Esophagus muscularis mucosa (tissue), 4 donors: Measurements from ENCODE around the gene ITGB5. TPM values are rescaled to one million over a fixed set of nuclear protein-coding genes. Genes with fewer than 3 reads are reported as not detected.
A peak's percentile ranks its signal among the peaks of the same experiment; 100 is the strongest.

ENCODE experiments used
- DNase-seq: peaks from one replicate; pipeline ENCODE4 v3.0.0-alpha.2; 2017; ENCODE audit errors: extremely low spot score
- H3K27ac ChIP-seq, 4 donors: fragments of 200-600 bp; sonication (generic); replicated peaks in 1 of 4; 1 replicate in 3 of 4; 2 replicates in 1 of 4; pipeline ENCODE4 v1.5.1; 2016 to 2019; ENCODE audit warnings: mild to moderate bottlenecking in 1 of 4
- H3K27me3 ChIP-seq, 4 donors: fragments of 200-600 bp; sonication (generic); one replicate each; pipeline versions ENCODE4 v1.5.1 to v1.6.0; 2016 to 2019
- H3K36me3 ChIP-seq, 4 donors: fragments of 200-600 bp; sonication (generic); one replicate each; pipeline ENCODE4 v1.5.1; 2016 to 2019
- H3K4me1 ChIP-seq, 4 donors: fragments of 200-600 bp; sonication (generic); one replicate each; pipeline ENCODE4 v1.5.1; 2016 to 2019
- H3K4me3 ChIP-seq, 4 donors: fragments of 200-600 bp; sonication (generic); 1 replicate in 2 of 4; 2 replicates in 2 of 4; pipeline ENCODE4 v1.5.1; 2016 to 2019; ENCODE audit warnings: mild to moderate bottlenecking in 4 of 4, moderate library complexity in 1 of 4
- H3K9me3 ChIP-seq, 4 donors: fragments of 200-600 bp; sonication (generic); 1 replicate in 3 of 4; 2 replicates in 1 of 4; pipeline ENCODE4 v1.5.1; 2016 to 2019
- CTCF ChIP-seq, 3 experiments: fragments of 200-600 bp in 2 of 3; fragments of 450-650 bp in 1 of 3; sonication (generic) in 2 of 3; IDR thresholded peaks; one replicate each; pipeline ENCODE4 v1.5.1; 2017 to 2019; ENCODE audit warnings: antibody characterized with exemption in 3 of 3, mild to moderate bottlenecking in 2 of 3, moderate library complexity in 1 of 3
- EP300 ChIP-seq: sonication (generic); formaldehyde crosslinking; IDR thresholded peaks from one replicate; pipeline ENCODE4 v1.6.1; 2017; ENCODE audit warnings: antibody characterized with exemption
- POLR2A ChIP-seq: fragments of 450-650 bp; IDR thresholded peaks from one replicate; pipeline ENCODE4 v1.6.1; 2017; ENCODE audit warnings: antibody characterized with exemption, moderate library complexity, mild to moderate bottlenecking, low read depth
- POLR2AphosphoS5 ChIP-seq, 2 donors: sonication (generic); formaldehyde crosslinking; IDR thresholded peaks; one replicate each; pipeline ENCODE4 v1.6.1; 2017; ENCODE audit warnings: antibody characterized with exemption in 2 of 2
- WGBS: methylation state at CpG from one replicate; pipeline ENCODE4 v1.1.5; 2018; 5-methylcytosine and 5-hydroxymethylcytosine counted together
- intact Hi-C: fragments of 100-400 bp; cut with DNase I; formaldehyde crosslinking; loops from one replicate; pipeline ENCODE4 v1.15.1; 2023
- total RNA-seq, 4 donors: library from RNA; depleted of rRNA; stranded (reverse); fragments of >200 nt; gene quantifications; one replicate each; pipeline versions ENCODE4 v1.1.0 to v1.2.1, GENCODE V29; 2016

The ITGB5 gene
- total RNA-seq, 4 donors from 2014 or later, result 114 to 284 (median 188) TPM

- no peak overlapping the region for H3K27ac ChIP-seq
These were observed 63.5 kb downstream of the ITGB5 start for GRCh38 chr3:124823648-124824047.

DNA sequence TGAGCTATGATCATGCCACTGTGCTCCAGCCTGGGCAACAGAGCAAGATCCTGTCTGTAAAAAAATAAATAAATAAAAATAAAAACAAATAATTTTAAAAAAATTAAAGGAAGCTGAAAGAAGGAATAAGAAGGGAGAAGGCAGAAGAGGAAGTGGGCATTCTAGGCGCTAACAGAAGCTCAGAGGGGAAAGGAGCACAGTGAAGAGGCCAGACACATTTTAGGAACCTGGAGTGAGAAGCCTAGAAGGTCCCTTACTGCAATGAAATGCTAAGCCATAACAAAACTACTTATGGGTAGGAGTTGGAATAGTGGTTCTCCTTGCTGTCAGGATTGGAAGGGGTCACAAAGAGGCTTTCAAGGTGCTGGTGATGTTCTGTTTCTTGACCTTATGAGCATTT, 64.0 kb downstream of the ITGB5 start:
- H3K27ac ChIP-seq, result no peak overlapping the region
- peaks cover 0 to 36% (median 12%) of the 10 kb centered on the region in 4 donors for H3K36me3 ChIP-seq
- no peak for TF ChIP-seq EP300
- TF ChIP-seq CTCF (IDR thresholded peaks at IDR 0.05), result no peak
- 76% methylated on average over 1 of the region's 1 CpG for WGBS
- H3K27me3 ChIP-seq, result no peaks in the 10 kb centered on the region
- no peaks in the 10 kb centered on the region for H3K9me3 ChIP-seq
- no peak for DNase-seq
- H3K4me1 ChIP-seq, result peaks cover 10 to 44% (median 31%) of the 10 kb centered on the region in 4 donors
- no peak overlapping the region for H3K4me3 ChIP-seq
- intact Hi-C loops, result no loop called here

More at GRCh38 chr3:124823648-124824047, 63.5 kb downstream of the ITGB5 start:
- Histone ChIP-seq H3K4me1 (peaks cover 10 to 40% (median 29%) of the 10 kb centered on the region in 4 donors), H3K9me3 (no peaks in the 10 kb centered on the region), H3K27me3 (no peaks in the 10 kb centered on the region), H3K36me3 (peaks cover 0 to 36% (median 12%) of the 10 kb centered on the region in 4 donors), H3K4me3 (no peak overlapping the region)
- no peak for DNase-seq
- intact Hi-C loops, result no loop called here
- TF ChIP-seq CTCF (IDR thresholded peaks at IDR 0.05) (no peak), POLR2A (no peak), EP300 (no peak), POLR2AphosphoS5 (IDR thresholded peaks at IDR 0.05) (no peak)
- 96% methylated on average over 2 of the region's 2 CpGs for WGBS

GRCh38 chr3:124821356-124821755, 65.8 kb downstream of the ITGB5 start:
- no peak for DNase-seq
- Histone ChIP-seq H3K27me3 (no peaks in the 10 kb centered on the region), H3K27ac (no peak overlapping the region), H3K36me3 (peaks cover 0 to 51% (median 27%) of the 10 kb centered on the region in 4 donors), H3K4me3 (no peak overlapping the region), H3K4me1 (peaks cover 0 to 25% (median 14%) of the 10 kb centered on the region in 4 donors), H3K9me3 (no peaks in the 10 kb centered on the region)
- intact Hi-C loops, result no loop called here
- no peak for TF ChIP-seq EP300
- WGBS, result 100% methylated on average over 3 of the region's 6 CpGs

DNA sequence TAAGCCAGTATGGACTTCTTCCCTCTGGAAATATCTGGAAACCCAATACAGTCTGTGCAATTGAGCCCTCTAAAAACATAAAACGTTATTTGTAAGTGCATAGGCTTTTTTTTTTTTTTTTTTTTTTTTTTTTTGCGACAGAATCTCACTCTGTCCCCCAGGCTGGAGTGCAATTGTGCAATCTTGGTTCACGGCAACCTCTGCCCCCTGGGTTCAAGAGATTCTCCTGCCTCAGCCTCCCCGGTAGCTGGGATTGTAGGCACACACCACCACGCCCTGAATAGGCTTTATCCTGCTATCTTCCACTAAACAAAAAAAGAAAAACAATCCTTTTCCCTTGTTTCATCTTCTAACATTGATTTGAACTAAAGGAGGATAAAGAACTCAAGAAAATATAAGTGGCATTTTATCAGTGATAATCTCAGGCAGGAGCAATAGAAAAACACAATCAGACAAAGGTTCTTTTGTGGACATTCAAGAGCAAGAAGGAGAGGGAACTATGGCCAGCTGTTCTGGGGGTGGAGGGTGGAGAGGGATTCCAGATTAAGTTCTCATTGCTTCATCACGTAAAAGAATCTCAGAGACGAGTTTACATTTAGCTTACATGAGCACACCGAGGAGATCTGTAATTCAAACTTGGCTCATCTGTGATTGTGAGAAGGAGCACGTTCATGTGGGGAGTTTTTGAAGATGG, 68.6 kb downstream of the ITGB5 start:
- Histone ChIP-seq H3K9me3 (no peaks in the 10 kb centered on the region), H3K4me1 (peaks cover 4 to 27% (median 19%) of the 10 kb centered on the region in 4 donors), H3K36me3 (peaks cover 0 to 64% (median 39%) of the 10 kb centered on the region in 4 donors), H3K27ac (peak overlapping the region in 1 of 4 donors; percentile 21), H3K27me3 (no peaks in the 10 kb centered on the region), H3K4me3 (no peak overlapping the region)
- DNase-seq, result no peak
- 65% methylated on average over 9 of the region's 9 CpGs for WGBS
- TF ChIP-seq POLR2AphosphoS5 (IDR thresholded peaks at IDR 0.05), result no peak
- no peak for TF ChIP-seq EP300
- no peak for TF ChIP-seq CTCF (IDR thresholded peaks at IDR 0.05)
- no peak for TF ChIP-seq POLR2A
- intact Hi-C loops, result no loop called here

DNA sequence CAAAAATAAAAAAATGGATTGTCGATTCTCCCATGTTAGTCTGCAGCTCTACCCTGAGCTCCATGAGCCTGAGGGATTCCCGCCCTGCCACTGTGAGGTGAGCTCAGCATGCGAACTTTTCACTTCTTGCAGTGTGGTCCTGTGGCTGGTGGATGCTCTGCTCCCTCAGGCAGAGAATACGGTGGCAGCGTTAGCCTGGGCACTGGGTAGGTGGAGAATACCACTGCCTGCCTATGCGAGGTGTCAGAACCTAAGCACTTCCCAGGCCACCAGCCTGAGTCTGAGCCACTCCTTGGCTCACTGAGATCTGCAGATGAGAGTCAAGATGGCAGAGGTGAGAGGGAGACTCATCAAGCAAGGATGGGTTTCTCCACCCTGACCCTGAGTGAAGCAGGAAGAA, 70.1 kb downstream of the ITGB5 start:
- Histone ChIP-seq H3K9me3 (no peaks in the 10 kb centered on the region), H3K4me3 (no peak overlapping the region), H3K4me1 (peaks cover 17 to 41% (median 31%) of the 10 kb centered on the region in 4 donors), H3K27ac (no peak overlapping the region), H3K27me3 (no peaks in the 10 kb centered on the region), H3K36me3 (peaks cover 0 to 64% (median 39%) of the 10 kb centered on the region in 4 donors)
- no peak for DNase-seq
- 86% methylated on average over 5 of the region's 6 CpGs for WGBS
- intact Hi-C loops, result no loop called here
- TF ChIP-seq EP300 (no peak), CTCF (IDR thresholded peaks at IDR 0.05) (no peak), POLR2AphosphoS5 (IDR thresholded peaks at IDR 0.05) (no peak), POLR2A (no peak)
